ENCODE measurements around the gene COMMD10.

The COMMD10 gene

DNA sequence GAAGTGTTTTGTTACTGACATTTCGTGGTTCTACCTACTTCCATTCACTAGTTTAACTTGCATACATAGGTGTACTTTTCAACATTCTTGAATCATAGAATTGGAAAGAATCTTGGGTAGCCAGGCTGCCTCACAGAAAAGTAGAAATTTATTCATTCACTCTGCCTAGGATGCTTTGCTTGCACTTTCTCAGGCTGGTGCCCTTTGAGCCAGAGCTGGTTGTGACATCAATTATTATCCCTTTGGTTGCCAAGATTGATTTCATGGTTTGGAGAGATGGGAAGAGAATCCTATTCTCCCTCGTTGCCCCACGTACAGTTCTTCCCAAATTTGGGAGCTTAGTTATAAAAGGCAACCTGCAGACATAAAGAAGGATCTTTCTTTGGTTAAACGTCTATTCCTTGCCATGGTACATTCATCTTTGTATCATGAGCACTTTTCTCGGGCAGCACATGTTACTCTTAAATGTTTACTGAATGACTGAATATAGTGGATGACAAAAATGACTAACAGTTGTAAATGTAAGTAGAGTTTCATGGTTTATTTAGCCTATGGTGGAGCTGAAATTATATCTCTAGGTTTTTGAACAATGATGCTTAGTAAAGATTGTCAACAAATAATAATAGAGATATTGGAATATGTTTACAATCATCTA lies 195.5 kb downstream of the COMMD10 start:
- in situ Hi-C loops (cut with MboI; ENCODE audit: low sequenced_read_pairs): no loop called here

DNA sequence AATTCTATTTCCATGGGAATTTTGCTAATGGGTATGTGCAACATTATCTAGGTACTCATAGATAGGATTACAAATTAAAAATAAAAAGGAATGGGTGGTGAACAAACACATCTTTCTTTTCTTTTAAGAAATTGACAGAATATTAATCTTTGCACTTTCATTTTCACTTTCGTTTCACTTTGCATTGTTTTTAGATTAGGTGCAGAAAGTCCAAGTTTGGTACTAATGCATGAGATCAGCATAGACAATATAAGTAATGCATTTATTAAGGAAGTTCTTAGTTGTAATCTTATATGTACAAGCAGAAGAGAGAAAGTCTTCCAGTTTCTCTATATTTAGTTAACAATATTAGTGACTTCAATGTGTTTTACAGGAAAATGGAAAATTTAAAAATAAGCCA lies 196.5 kb downstream of the COMMD10 start:
- in situ Hi-C loops (cut with MboI; ENCODE audit: low sequenced_read_pairs): no loop called here

DNA sequence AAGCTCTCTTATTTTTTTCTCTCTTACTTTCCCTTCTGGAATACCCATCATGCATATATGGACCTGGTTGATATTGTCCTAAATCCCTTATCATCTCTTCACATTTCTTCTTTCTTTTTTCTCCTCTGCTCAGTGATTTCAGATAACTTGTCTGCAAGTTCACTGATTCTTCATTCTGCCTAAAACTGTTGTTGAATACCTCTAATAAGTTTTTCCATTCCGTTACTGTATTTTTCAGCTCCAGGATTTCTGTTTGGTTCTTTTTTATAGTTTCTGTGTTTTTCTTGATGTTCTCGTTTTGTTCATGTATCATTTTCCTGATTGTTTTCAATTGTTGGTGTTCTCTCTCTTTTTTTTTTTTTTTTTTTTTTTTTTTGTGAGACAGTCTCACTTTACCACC lies 203.7 kb downstream of the COMMD10 start:
- in situ Hi-C loops (cut with MboI; ENCODE audit: low sequenced_read_pairs): no loop called here

DNA sequence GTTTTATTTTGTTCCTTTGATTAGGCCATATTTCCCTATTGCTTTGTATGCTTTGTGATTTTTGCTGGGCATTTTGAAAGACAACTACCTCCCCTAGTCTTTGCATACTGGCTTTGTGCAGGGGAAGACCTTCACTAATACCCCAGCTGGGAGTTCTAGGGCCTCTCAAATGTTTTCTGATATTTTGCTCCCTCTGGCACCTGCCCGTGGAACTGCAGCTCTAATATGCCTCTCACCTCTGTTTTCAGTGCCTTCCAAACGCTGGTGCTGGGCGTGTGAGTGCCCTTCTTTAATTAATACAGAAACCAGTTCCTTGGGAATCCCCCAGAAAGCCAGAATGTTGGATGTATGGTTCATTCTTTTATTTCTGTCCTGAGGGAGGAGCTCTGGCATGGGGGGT lies 204.5 kb downstream of the COMMD10 start:
- in situ Hi-C loops (cut with MboI; ENCODE audit: low sequenced_read_pairs): no loop called here

DNA sequence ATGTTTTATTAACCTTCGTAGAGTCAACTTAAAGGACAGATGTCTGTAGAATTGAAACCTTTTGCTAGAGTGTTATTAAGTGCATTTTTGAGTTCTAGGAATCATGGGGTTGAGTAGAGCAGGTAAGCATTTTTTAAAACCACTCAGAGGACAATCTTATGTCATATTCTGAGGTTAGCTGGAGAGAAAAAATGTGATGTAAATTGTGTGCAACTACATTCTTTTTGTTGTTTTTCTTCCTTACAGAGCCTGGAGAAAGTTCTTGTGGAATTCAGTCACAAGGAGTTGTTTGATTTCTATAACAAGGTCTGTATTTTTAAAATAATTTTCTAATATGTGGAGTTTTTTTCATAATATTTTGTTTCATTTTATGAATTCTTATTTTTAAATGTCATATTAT lies 206.4 kb downstream of the COMMD10 start:
- in situ Hi-C loops (cut with MboI; ENCODE audit: low sequenced_read_pairs): no loop called here

DNA sequence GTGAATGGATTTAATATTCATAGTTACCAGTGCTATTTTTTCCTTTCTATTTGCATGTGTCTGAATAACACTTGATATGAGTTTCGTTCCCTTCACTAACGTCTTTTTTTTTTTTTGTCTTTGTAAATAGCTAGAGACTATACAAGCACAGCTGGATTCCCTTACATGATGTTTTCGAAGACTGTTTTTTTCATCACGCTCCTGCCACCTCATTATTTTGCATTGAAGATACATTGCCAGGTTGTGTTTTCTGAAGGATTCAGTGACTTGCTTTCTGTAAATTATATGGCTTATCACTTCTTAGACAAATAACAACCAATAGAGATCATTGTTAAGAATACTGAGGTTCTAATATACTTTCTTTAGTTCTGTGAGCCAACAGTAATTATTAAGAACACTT lies 207.5 kb downstream of the COMMD10 start:
- in situ Hi-C loops (cut with MboI; ENCODE audit: low sequenced_read_pairs): no loop called here

DNA sequence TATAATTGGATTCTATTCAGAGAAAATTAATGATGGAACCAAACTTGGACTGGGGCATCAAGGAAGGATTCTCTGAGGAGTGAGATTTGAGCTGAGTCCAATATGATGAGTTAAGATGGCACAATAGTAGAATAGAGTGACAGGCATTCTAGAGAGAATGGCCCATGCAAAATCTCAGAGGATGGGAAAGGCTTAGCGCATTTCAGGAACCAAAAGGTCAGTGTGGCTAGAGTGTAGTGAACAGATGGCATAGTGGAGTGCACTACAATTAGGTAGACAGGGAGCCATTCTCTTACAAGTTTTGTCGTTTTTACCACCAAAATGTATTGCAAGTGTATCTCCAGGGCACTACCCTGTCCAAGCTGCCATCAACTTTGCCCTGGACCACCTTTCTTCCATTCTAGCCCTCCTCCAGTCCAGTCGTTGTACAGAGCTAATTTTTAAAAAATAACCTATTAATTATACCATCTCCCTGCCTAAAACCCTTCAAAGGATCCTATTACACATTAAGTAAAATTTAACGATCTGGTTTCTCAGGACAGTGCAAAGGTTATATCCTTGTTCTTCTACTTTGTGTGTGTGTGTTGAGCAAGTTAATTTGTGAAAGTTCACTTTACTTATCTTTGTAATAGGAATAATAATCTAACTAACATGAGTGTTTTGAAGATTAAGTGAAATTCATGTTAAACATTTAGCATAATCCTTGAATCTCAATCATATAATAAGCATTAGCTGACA lies 211.7 kb downstream of the COMMD10 start:
- in situ Hi-C loops (cut with MboI; ENCODE audit: low sequenced_read_pairs): no loop called here

DNA sequence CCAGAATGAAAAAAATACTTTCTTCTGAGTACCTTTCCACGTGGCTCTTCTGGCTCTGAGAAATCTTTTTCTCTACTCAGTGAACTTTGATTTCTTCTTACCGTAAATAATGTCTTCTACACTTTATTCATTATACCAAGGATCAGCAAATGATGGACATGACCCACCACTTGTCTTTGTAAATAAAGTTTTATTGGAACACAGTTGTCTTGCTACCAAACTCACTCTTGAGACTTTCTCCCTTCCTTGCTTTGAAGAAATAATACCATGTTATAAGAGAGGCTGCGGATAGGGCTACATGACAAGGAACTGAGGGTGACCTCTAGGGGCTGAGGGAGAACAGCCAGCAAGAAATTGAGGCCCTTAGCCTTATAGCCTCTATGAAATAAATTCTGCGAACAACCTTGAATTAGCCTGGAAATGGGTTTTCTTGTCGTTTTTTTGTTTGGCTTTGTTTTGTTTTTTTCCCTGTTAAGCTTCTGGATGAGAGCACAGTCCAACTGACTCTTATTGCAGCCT lies 212.5 kb downstream of the COMMD10 start:
- in situ Hi-C loops (cut with MboI; ENCODE audit: low sequenced_read_pairs): no loop called here

DNA sequence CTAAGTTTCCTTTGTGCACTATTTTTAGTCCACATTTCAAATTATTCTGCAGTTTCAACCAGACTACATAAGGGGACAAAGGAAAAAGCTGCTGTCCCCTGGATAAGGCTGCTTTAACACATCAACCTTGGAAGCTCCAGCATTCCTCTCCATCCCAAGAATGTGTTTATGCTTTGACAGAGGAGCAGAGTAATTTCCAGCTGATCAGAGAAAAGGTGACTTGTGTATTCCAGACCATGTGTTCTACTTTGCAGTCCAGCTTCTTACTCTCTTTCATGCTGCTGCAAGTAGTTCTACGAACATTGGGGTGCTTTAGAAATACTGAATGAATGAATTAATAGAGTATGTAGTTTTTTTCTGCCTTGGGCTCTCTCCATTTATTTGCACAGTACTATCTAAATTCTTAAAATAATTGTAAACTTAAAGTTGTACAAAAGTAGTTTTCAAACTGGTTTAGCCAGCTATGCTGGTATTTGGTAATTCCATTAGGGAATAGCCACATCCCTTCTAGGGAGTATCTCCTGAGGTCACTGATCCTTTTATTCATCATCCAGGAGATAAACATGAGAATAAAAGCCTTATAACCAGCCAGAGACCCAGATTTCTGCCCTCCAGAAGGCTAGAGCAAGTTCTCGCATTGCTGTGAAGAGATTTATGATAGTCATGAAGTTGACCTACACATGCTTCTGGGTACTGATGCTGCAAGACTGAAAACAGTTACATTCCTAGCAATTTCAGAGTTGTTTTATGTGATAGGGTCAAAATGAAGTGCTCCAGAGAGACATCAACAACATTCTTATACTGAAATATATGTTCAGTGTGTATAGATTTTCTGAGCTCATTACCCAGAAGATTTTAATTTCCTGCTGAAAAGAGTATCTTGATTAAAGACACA lies 215.2 kb downstream of the COMMD10 start:
- in situ Hi-C loops (cut with MboI; ENCODE audit: low sequenced_read_pairs): no loop called here

DNA sequence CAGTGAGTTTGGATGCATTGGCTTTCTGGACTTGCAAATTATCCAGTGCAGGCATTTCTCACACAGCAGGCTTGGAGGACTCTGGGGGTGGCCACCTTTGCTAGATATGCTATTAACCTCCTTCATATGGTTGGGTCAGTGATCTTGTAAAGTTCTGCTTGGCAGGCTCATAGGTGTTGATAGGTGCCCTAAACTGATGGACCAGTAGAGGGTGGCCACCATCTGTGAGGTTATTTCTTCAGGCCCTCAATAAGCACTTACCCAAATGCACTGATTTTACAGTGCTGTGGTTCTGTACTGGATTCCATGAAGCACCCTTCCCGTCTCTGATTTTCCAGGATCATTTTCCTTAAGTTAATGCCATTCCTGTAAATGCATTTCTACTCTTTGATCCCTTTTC lies 216.3 kb downstream of the COMMD10 start:
- in situ Hi-C loops (cut with MboI; ENCODE audit: low sequenced_read_pairs): no loop called here

DNA sequence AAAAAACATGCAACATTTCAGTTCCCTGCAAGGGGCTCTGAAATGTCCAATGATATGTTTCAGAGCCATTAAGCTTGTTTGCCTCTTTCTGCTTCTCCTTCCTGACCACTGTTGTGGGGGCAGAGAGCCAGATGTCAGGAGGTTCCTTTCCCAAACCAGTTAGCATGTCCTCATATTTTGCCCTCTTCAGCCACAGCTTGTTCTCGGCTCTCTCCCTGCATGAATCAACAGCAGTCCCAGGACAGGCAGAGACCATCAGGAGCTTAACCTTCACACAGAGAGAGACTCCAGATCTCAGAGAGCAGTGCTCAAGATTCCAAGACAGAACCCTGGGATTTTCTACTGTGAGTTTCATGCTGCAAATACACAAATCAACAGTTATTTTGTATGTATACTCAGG lies 218.5 kb downstream of the COMMD10 start:
- in situ Hi-C loops (cut with MboI; ENCODE audit: low sequenced_read_pairs): no loop called here

DNA sequence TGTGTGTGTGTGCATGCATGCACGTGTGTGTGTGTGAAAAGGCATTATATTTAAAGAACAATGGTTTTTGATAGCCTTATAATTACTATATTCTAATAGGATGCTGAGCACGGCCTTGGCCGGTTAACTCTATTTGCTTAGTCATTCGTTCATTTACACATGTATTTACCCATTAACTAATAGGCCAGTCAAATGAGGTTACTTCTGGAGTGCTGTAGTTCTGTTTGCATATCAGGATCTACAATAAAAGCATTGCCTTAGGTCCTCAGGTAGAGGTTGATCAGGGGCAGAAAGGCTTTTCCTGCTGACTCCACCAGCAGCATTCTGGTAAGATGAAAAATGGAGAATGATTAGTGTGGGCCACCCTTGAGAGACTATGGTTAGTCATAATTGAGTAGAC lies 219.0 kb downstream of the COMMD10 start:
- in situ Hi-C loops (cut with MboI; ENCODE audit: low sequenced_read_pairs): no loop called here

DNA sequence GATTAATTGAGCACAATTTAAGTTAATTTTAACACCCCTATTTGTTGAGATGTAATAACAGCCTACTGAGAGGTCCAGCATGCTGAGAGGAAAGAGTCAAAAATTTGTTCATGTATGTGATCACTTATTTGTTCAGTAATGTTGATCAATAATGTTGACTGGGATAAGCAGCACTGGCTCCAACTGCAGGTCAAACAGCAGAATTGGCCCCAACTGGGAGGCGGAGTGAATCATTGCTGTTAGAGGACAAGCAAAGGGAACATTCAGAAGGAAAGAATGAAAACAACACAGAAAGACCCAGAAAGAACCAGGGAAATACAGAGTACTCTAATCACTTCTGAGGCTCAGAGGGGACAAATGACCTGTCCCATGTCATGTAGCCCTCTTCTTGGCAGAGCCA lies 221.1 kb downstream of the COMMD10 start:
- in situ Hi-C loops (cut with MboI; ENCODE audit: low sequenced_read_pairs): no loop called here

DNA sequence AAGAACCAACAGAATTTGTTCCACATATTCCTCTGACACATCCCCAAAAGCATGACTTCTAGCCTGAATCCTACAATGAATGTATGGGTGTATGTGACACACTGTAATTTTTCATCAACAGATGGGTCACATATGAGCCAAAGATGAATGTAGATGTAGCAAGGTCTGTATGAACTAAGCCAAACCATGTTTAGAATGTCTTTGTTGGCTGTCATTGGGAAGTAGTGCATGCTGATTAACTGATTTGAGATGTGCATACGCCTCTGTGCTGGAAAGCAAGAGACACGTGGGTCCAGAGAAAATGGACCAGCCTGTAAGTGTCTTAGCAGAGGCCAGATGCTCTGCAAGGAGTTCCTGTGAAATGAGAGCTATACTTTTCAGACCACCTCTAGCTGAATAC lies 222.0 kb downstream of the COMMD10 start:
- in situ Hi-C loops (cut with MboI; ENCODE audit: low sequenced_read_pairs): no loop called here

DNA sequence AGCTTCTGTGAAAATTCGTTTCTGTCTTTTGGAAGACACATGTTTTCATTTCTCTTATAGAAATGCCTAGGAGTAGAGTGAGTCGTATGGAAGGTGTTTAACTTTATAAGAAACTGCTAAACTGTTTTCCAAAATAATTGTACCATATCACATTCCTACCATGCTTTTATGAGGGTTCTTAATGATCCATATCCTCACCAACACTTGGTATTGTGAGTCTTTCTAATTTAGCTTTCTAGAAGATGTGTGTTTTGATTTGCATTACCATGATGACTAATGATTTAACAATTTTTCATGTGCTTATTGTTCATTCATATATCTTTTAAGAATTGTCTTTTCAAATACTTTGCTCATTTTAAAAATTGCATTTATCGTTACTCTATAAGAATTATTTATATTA lies 223.6 kb downstream of the COMMD10 start:
- in situ Hi-C loops (cut with MboI; ENCODE audit: low sequenced_read_pairs): no loop called here

DNA sequence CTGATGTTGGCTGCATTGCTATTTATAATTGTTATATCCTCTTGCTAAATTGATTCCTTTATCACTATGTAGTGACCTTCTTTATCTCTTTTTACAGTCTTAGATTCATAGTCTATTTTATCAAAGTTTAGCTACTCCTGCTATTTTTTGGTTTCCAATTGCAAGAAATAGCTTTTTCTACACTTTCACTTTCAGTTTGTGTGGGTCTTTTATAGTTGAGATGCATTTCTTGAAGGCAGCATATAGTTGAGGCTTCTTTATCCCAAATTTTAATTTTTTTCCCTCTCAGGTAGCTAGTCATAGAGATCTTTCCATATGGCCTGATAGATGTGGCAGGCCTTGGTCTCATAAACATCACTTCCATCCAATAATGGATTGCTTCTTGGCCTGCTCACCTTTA lies 228.5 kb downstream of the COMMD10 start:
- in situ Hi-C loops (cut with MboI; ENCODE audit: low sequenced_read_pairs): no loop called here

DNA sequence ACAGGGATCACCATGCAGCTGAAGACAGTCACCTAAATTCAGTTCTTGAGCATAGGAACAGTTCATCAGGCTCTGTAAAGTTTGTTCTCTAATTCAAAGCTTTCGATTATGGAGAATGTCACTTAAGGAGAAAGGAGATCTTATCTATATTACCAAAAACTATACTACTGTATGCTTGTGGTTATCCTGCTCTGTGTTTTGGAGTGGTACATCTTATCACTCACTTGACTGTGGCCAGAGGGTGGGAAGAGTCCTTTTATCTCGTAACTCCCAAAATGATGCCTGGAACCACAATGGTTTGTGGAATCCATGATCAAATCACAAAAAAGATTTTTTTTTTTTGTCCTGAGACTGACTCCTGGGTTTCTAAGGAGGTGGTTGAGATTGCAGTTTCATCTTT lies 230.7 kb downstream of the COMMD10 start:
- in situ Hi-C loops (cut with MboI; ENCODE audit: low sequenced_read_pairs): no loop called here

DNA sequence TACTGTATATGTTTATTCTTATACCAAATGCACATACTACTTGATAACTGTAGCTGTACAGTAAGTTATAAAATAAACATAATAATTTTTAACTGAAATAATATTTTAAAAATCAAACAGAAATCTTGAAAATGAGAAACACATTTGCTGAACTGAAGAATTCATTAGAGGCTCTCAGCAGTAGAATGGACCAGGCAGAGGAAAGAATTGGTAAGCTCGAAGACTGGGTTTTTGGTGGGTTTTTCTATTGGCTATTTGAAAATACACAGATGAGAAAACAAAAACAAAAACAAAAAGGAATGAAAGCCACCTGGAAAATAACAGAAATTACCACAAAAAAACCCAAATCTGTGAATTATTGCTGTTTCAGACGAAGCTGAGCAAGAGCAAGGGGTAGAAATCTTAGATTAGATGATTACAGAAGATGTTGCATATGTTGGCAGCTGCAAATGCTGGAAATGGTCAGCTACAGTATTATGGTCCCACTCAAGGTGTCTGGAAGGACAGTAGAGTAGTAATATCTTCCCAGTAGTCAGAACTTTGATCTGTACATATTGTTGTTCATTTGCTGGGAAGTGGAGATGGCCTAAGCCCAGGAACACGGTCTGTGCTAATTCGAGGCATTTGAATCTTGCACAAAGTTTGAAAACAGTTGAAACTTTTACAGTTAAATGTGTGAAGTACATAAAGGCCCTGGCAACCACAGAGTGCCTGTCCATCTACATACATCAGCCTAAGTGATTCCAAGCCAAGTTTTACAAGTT lies 233.4 kb downstream of the COMMD10 start:
- in situ Hi-C loops (cut with MboI; ENCODE audit: low sequenced_read_pairs): no loop called here

DNA sequence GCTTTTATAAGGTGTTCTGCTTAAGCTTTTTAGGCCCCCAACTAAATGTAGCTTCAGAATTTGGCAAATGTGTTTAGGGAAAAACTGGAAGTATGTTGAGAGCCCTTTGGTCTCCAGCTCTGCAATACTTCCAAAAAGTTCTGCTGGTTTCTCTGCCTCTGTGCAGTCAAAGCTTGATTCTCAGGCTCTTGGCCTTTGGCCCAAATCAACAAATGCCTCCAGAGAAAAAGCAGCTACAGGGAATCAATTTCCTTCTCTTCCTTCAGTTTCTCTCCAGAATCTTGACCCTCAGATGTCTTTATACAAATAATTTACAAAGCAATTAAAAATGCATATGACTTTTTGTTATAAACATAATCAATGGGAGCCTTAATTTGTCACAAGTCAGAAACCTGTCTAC lies 235.7 kb downstream of the COMMD10 start:
- in situ Hi-C loops (cut with MboI; ENCODE audit: low sequenced_read_pairs): no loop called here

DNA sequence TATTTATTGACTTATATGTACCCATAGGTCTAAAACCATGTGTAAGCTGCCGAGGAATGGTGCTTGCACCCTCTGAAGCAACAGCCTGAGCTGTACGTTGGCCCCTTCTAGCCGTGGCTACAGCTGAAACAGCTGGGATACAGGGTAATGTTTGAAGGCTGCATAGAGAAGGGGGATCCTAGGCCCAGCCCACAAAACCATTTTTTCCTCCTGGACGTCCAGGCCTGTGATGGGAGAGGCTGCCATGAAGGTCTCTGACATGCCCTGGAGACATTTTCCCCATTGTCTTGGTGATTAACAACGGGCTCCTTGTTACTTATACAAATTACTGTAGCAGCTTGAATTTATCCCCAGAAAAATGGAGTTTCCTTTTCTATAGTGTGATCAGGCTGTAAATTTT lies 244.7 kb downstream of the COMMD10 start:
- in situ Hi-C loops (cut with MboI; ENCODE audit: low sequenced_read_pairs): no loop called here

DNA sequence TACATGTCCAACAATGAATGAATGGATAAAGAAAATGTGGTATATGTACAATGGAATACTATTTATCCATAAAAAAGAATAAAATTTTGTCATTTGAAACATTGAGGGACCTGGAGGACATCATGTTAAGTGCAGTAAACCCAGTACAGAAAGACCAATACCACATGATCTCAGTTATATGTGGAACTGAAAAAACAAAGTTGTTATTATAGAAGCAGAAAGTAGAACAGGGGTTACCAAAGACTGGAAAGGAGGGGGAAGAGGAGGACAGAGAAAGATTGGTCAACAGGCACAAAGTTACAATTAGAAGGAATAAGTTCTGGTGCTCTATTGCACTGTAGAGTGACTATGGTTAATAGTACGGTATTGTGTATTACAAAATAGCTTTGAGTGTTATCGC lies 256.0 kb downstream of the COMMD10 start:
- in situ Hi-C loops (cut with MboI; ENCODE audit: low sequenced_read_pairs): no loop called here
